Gastroesophageal sphincter (tissue), 3 donors: ENCODE results near the gene RFXAP.

Experiments
- EP300 ChIP-seq: sonication (generic); formaldehyde crosslinking; IDR thresholded peaks from one replicate; pipeline ENCODE4 v1.6.1; 2017; ENCODE audit warnings: antibody characterized with exemption, mild to moderate bottlenecking
- POLR2A ChIP-seq, 2 donors: fragments of 450-650 bp; IDR thresholded peaks; one replicate each; pipeline ENCODE4 v1.6.1; 2017; ENCODE audit warnings: antibody characterized with exemption in 2 of 2, mild to moderate bottlenecking in 2 of 2, moderate library complexity in 1 of 2
- POLR2AphosphoS5 ChIP-seq: sonication (generic); formaldehyde crosslinking; IDR thresholded peaks from one replicate; pipeline ENCODE4 v1.6.1; 2017; ENCODE audit warnings: antibody characterized with exemption
- TF ChIP-seq, protein P1 (sequence below), 4 experiments: fragments of 200-600 bp in 2 of 4; fragments of 450-650 bp in 2 of 4; sonication (generic) in 1 of 4; IDR thresholded peaks; one replicate each; pipeline ENCODE4 v1.5.1; 2017 to 2019; ENCODE audit warnings: antibody characterized with exemption in 4 of 4, mild to moderate bottlenecking in 2 of 4, moderate library complexity in 2 of 4

DNA sequence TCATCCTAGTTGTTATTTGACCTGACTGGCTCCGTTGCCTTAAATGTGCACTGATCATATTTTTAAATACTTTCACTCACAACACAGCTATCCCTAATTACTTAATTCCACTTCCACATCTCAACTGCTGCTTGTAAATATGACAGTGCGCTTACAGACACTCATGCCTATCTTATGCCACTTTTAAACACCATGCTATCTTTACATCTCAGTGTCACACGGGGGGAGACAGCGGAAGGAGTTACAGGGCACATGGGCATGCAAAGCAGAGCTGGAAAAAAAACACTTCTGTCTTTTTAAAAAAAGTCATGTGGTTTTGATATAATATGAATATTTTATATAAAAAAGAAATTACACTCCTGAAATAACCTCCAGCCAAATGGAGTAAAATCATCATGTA lies 56.9 kb downstream of the RFXAP start:
- TF ChIP-seq EP300 (no peak), POLR2AphosphoS5 (no peak), POLR2A (IDR thresholded peaks at IDR 0.05) (no peak)
- TF ChIP-seq, protein P1, sequence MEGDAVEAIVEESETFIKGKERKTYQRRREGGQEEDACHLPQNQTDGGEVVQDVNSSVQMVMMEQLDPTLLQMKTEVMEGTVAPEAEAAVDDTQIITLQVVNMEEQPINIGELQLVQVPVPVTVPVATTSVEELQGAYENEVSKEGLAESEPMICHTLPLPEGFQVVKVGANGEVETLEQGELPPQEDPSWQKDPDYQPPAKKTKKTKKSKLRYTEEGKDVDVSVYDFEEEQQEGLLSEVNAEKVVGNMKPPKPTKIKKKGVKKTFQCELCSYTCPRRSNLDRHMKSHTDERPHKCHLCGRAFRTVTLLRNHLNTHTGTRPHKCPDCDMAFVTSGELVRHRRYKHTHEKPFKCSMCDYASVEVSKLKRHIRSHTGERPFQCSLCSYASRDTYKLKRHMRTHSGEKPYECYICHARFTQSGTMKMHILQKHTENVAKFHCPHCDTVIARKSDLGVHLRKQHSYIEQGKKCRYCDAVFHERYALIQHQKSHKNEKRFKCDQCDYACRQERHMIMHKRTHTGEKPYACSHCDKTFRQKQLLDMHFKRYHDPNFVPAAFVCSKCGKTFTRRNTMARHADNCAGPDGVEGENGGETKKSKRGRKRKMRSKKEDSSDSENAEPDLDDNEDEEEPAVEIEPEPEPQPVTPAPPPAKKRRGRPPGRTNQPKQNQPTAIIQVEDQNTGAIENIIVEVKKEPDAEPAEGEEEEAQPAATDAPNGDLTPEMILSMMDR (IDR thresholded peaks at IDR 0.05) = no peak
